Stomach (tissue), 4 donors: ENCODE results near the gene THOP1.

Experiments used
- EP300 ChIP-seq: sonication (generic); formaldehyde crosslinking; IDR thresholded peaks from one replicate; pipeline ENCODE4 v1.6.1; 2017; ENCODE audit warnings: antibody characterized with exemption
- POLR2A ChIP-seq, 4 donors: fragments of 450-650 bp; IDR thresholded peaks; one replicate each; pipeline ENCODE4 v1.6.1; 2016; ENCODE audit warnings: antibody characterized with exemption in 4 of 4, control low read depth in 2 of 4, mild to moderate bottlenecking in 1 of 4, moderate library complexity in 1 of 4
- TF ChIP-seq, protein P1 (sequence below), 7 experiments: fragments of 450-650 bp in 4 of 7; fragments of 200-600 bp in 3 of 7; sonication (generic) in 3 of 7; IDR thresholded peaks; one replicate each; pipeline ENCODE4 v1.5.1; 2016 to 2019; ENCODE audit warnings: antibody characterized with exemption in 7 of 7, control low read depth in 2 of 7, mild to moderate bottlenecking in 1 of 7

DNA sequence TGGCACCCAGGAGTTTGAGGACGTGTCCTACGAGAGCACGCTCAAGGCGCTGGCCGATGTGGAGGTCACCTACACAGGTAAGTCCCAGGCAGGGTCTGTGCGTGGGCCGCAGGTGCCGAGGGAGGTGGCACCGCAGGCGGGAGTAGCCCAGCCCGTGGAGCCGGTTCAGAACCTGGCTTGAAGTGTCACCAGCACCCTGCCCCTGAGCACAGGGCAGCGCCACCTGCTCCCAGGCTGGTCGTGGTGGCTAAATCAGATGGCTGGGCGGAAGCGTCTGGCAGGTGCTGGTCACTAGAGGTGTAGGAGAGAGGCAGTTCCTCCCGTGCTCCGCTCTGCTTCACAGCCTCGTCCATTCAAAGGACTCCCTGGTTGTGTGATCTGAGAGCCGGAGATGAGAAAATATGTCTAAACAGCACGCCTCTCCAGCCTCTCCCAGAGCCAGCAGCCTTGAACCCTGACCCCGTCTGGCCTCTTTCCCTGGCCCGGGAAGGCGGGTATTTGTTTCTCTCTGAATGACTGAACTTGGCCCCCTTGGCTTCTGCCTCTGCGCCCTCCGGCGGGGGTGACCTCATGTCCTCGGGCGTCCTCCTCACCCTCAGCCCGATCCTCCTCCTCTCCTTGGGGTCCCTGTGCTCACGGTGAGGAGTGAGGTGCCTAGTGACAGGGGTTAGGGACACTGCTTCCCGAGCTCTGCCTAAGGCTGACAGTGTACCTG lies 5.4 kb downstream of the THOP1 start:
- TF ChIP-seq, protein P1, sequence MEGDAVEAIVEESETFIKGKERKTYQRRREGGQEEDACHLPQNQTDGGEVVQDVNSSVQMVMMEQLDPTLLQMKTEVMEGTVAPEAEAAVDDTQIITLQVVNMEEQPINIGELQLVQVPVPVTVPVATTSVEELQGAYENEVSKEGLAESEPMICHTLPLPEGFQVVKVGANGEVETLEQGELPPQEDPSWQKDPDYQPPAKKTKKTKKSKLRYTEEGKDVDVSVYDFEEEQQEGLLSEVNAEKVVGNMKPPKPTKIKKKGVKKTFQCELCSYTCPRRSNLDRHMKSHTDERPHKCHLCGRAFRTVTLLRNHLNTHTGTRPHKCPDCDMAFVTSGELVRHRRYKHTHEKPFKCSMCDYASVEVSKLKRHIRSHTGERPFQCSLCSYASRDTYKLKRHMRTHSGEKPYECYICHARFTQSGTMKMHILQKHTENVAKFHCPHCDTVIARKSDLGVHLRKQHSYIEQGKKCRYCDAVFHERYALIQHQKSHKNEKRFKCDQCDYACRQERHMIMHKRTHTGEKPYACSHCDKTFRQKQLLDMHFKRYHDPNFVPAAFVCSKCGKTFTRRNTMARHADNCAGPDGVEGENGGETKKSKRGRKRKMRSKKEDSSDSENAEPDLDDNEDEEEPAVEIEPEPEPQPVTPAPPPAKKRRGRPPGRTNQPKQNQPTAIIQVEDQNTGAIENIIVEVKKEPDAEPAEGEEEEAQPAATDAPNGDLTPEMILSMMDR (IDR thresholded peaks at IDR 0.05): no peak
- no peak for TF ChIP-seq POLR2A (IDR thresholded peaks at IDR 0.05)
- no peak for TF ChIP-seq EP300
